Measurements from ENCODE around the gene XRCC1.

- TF ChIP-seq CTCF (IDR thresholded peaks at IDR 0.05), result no peak
- TF ChIP-seq EP300 (IDR thresholded peaks at IDR 0.05; ENCODE audit: low read depth), result no peak
Measured at GRCh38 chr19:43612374-43612773, 37.0 kb upstream of the XRCC1 start.
